DOHH2 (cell line): ENCODE results near the gene ATP2B2.

Source experiments
- EZH2phosphoT487 ChIP-seq: fragments of 200-600 bp; sonication (generic); IDR thresholded peaks from 2 replicates; pipeline ENCODE4 v1.6.1; 2017; ENCODE audit warnings: borderline replicate concordance, mild to moderate bottlenecking, antibody characterized with exemption, low read length, moderate library complexity, mixed read lengths
- TF ChIP-seq, protein P1 (sequence below): fragments of 200-600 bp; sonication (generic); IDR thresholded peaks from one replicate; pipeline ENCODE4 v1.5.1; 2014; ENCODE audit warnings: antibody characterized with exemption, mild to moderate bottlenecking, low read depth, low read length; ENCODE audit not compliant: poor library complexity, severe bottlenecking

DNA sequence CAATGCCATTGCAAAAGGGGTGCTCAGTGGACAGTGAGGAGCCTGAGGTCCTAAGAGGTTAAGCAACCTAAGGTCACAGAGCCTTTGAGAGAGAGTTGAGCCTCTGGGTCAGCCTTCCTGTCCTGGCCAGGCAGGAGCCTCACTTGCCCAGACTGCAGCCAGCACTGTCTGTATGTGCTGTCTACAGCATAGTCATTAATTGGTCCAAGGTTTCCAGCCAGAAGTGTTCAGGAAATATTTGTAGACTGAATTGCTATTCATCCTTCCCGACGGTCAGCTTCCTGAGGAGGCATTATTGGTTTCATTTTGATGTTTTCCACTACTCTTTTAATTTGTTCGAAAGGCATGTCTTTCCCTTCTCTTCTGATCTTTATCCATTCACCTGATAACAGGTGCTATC is 192.5 kb downstream of the ATP2B2 start:
- TF ChIP-seq, protein P1, sequence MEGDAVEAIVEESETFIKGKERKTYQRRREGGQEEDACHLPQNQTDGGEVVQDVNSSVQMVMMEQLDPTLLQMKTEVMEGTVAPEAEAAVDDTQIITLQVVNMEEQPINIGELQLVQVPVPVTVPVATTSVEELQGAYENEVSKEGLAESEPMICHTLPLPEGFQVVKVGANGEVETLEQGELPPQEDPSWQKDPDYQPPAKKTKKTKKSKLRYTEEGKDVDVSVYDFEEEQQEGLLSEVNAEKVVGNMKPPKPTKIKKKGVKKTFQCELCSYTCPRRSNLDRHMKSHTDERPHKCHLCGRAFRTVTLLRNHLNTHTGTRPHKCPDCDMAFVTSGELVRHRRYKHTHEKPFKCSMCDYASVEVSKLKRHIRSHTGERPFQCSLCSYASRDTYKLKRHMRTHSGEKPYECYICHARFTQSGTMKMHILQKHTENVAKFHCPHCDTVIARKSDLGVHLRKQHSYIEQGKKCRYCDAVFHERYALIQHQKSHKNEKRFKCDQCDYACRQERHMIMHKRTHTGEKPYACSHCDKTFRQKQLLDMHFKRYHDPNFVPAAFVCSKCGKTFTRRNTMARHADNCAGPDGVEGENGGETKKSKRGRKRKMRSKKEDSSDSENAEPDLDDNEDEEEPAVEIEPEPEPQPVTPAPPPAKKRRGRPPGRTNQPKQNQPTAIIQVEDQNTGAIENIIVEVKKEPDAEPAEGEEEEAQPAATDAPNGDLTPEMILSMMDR: no peak
- no peak for TF ChIP-seq EZH2phosphoT487
